ENCODE measurements around the gene CYP39A1. TPM values are rescaled to one million over a fixed set of nuclear protein-coding genes. Genes with fewer than 3 reads are reported as not detected.

The CYP39A1 gene
- polyA plus RNA-seq, 2 of the 4 experiments (the other 2 are of a cell fraction): 0.26 to 0.78 TPM

- POLR2A ChIA-PET: no interaction called here
- Histone ChIP-seq H3K4me1 (no peaks in the 10 kb centered on the region), H3K9me3 (no peaks in the 10 kb centered on the region), H3K4me2 (no peak overlapping the region), H3K27ac (no peak overlapping the region), H3K4me3 (no peak overlapping the region)
- no peak for DNase-seq (ENCODE audit: low read depth in 1 of 2, low spot score in 1 of 2)
- FAIRE-seq: no peak
- TF ChIP-seq RAD21 (conservative IDR thresholded peaks at IDR 0.05 in 1 of 2, IDR thresholded peaks at IDR 0.05 in 1 of 2): no peak
- TF ChIP-seq HMGXB4 (CRISPR knock-in tag; IDR thresholded peaks at IDR 0.05; ENCODE audit: borderline replicate concordance): no peak
- TF ChIP-seq CBX2 (IDR thresholded peaks at IDR 0.05; ENCODE audit: borderline replicate concordance, low read depth): no peak
- CTCF ChIA-PET: no interaction called here
- no peak for ATAC-seq
- WGBS (ENCODE audit: missing lambda C conversion rate): 64% methylated on average over 3 of the region's 3 CpGs
Measured at GRCh38 chr6:46628976-46629375, 23.6 kb downstream of the CYP39A1 start.

GRCh38 chr6:46628498-46628897, 24.1 kb downstream of the CYP39A1 start:
- ChIA-PET POLR2A (no interaction called here), CTCF (no interaction called here)
- Histone ChIP-seq H3K4me3 (no peak overlapping the region), H3K4me2 (no peak overlapping the region), H3K27ac (no peak overlapping the region), H3K4me1 (no peaks in the 10 kb centered on the region), H3K9me3 (no peaks in the 10 kb centered on the region)
- DNase-seq (ENCODE audit: low read depth in 1 of 2, low spot score in 1 of 2) (no peak), FAIRE-seq (no peak), ATAC-seq (no peak)
- TF ChIP-seq E2F6 (IDR thresholded peaks at IDR 0.05; ENCODE audit: borderline replicate concordance, low read depth): no peak
- WGBS (ENCODE audit: missing lambda C conversion rate): 28% methylated on average over 1 of the region's 1 CpG

GRCh38 chr6:46626976-46627375, 25.6 kb downstream of the CYP39A1 start:
- Histone ChIP-seq H3K4me1 (no peaks in the 10 kb centered on the region), H3K9me3 (no peaks in the 10 kb centered on the region), H3K4me3 (no peak overlapping the region), H3K4me2 (no peak overlapping the region), H3K27ac (no peak overlapping the region)
- FAIRE-seq: no peak
- ATAC-seq: no peak
- ChIA-PET POLR2A (no interaction called here), CTCF (interaction anchor here (1.2 kb wide), 1 partner anchor 29 kb away, joined by 3 read pairs; no protein-coding TSS in a partner anchor)
- WGBS (ENCODE audit: missing lambda C conversion rate): 62% methylated on average over 4 of the region's 4 CpGs
- no peak for TF ChIP-seq ZFP36 (IDR thresholded peaks at IDR 0.05; ENCODE audit: borderline replicate concordance, partially characterized antibody)
- TF ChIP-seq EHF (CRISPR knock-in tag; IDR thresholded peaks at IDR 0.05): no peak
- TF ChIP-seq FOXS1 (CRISPR knock-in tag; IDR thresholded peaks at IDR 0.05): no peak
- DNase-seq (ENCODE audit: low read depth in 1 of 2, low spot score in 1 of 2): no peak

- DNase-seq (ENCODE audit: low read depth in 1 of 2, low spot score in 1 of 2) (peak in 1 of 2 experiments; percentile 16), FAIRE-seq (no peak), ATAC-seq (peak in 1 of 2 experiments; percentile 47; a peak in 1 of 6 replicates)
- no peaks in the 10 kb centered on the region for H3K4me1 ChIP-seq
- WGBS (ENCODE audit: missing lambda C conversion rate): 31% methylated on average over 3 of the region's 3 CpGs
- H3K9me3 ChIP-seq: no peaks in the 10 kb centered on the region
- TF ChIP-seq HOXB5 (CRISPR knock-in tag; IDR thresholded peaks at IDR 0.05) (no peak), PBX3 (IDR thresholded peaks at IDR 0.05) (no peak), SMC3 (IDR thresholded peaks at IDR 0.05) (peak; percentile 58; the same call in 2 of the 3 replicates), CTCF (IDR thresholded peaks at IDR 0.05) (peak; percentile 43; the same call in 2 of the 3 replicates), CEBPB (IDR thresholded peaks at IDR 0.05) (0 out of 4 replicates have a peak, but pooled peaks of 1 of the 2 experiments have one; percentile 8), NPAS2 (CRISPR knock-in tag; IDR thresholded peaks at IDR 0.05; ENCODE audit: borderline replicate concordance) (no peak), RAD21 (conservative IDR thresholded peaks at IDR 0.05 in 1 of 2, IDR thresholded peaks at IDR 0.05 in 1 of 2) (peak; percentile 48 to 60), RFX5 (IDR thresholded peaks at IDR 0.05) (no peak)
- no peak overlapping the region for H3K4me2 ChIP-seq
- no peak overlapping the region for H3K27ac ChIP-seq
- CTCF ChIA-PET: interaction anchor here (1.2 kb wide), 1 partner anchor 29 kb away, joined by 3 read pairs; no protein-coding TSS in a partner anchor
- H3K4me3 ChIP-seq: no peak overlapping the region
- POLR2A ChIA-PET: no interaction called here
Measured at GRCh38 chr6:46626228-46626909, 26.2 kb downstream of the CYP39A1 start.

Measured in A549 (cell line).